Pancreas (tissue), 10 donors: ENCODE results near the gene RAP2C. TPM values are rescaled to one million over a fixed set of nuclear protein-coding genes. Genes with fewer than 3 reads are reported as not detected.

Source experiments
- ATAC-seq, 4 donors: fragments of 200-7000 bp; cut with Tn5 transposase; one replicate each; pipeline versions ENCODE4 v1.8.0 to v1.9.1; 2020; ENCODE audit warnings: mild to moderate bottlenecking in 4 of 4, moderate library complexity in 4 of 4
- DNase-seq, 6 donors: peaks; one replicate each; pipeline ENCODE4 v3.0.0-alpha.2; 2020
- FAIRE-seq: peaks from 2 replicates; lab custom pipeline; 2012; peaks lifted over from hg19 to GRCh38; lab: Jason Lieb, UNC
- H3K27ac ChIP-seq, 4 donors: fragments of 200-600 bp; sonication (generic); 1 replicate in 3 of 4; 2 replicates in 1 of 4; pipeline versions ENCODE4 v1.5.0 to v1.8.0; 2020
- H3K27me3 ChIP-seq, 4 donors: fragments of 200-600 bp; one replicate each; pipeline ENCODE4 v1.8.0; 2021
- H3K36me3 ChIP-seq, 3 donors: fragments of 200-600 bp; sonication (generic) in 1 of 3; one replicate each; pipeline versions ENCODE4 v1.5.0 to v1.8.0; 2020 to 2021
- H3K4me1 ChIP-seq, 3 donors: fragments of 200-600 bp; one replicate each; pipeline ENCODE4 v1.8.0; 2021
- H3K4me3 ChIP-seq, 4 donors: fragments of 200-600 bp; sonication (generic) in 2 of 4; one replicate each; pipeline versions ENCODE4 v1.5.0 to v1.8.0; 2020 to 2021
- H3K9me3 ChIP-seq, 4 donors: fragments of 200-600 bp; one replicate each; pipeline ENCODE4 v1.8.0; 2021
- CTCF ChIP-seq, 4 donors: fragments of 200-600 bp; sonication (generic) in 3 of 4; IDR thresholded peaks; one replicate each; pipeline versions ENCODE4 v1.5.0 to v1.8.0; 2021; ENCODE audit warnings: antibody characterized with exemption in 4 of 4
- WGBS, 2 donors: extraction: QIAGEN DNeasy Blood & Tissue Kit; methylation state at CpG; one replicate each; pipeline ENCODE4 v1.1.7; 2013; 5-methylcytosine and 5-hydroxymethylcytosine counted together
- intact Hi-C, 3 donors: fragments of 100-400 bp; cut with DNase I; formaldehyde crosslinking; loops; one replicate each; pipeline versions ENCODE4 v1.11.1 to v1.14.2; 2022
- polyA plus RNA-seq, 2 donors: library from polyadenylated mRNA; stranded (reverse); fragments of 200-250 nt; gene quantifications; one replicate each; pipeline ENCODE4 v1.2.3, GENCODE V29; 2013
- total RNA-seq, 6 donors: library from RNA; stranded (reverse); fragmentation: NEBNext Ultra II Directional in 4 of 6; extraction: Animal tissue kit (Norgen Biotek cat#: 25700) in 4 of 6; gene quantifications; one replicate each; pipeline versions ENCODE4 v1.2.1 to v1.2.4, GENCODE V29; 2021 to 2023
- donor health status: healthy with polysubstance abuse.
- donor health status: DM: no; HTN: no; CAD: no; lungs with moderate emphysema.
- donor health status: DM: no; HTN: no; CAD: no.
- donor health status: control.
- donor health status: control.
- donor health status: Bipolar disorder and iron deficiency.
- donor health status: DM: yes; HTN: yes; CAD: no.
- donor health status: DM: no; HTN: no; CAD: no.
- donor health status: DM: no; HTN: no; CAD: no.
- donor health status: DM: yes; HTN: yes; CAD: no.

RAP2C gene
- total and polyA plus RNA-seq, 8 donors, result 6.2 to 15.1 (median 8.3) TPM

GRCh38 chrX:132181364-132181763 lies 37.9 kb downstream of the RAP2C start:
- intact Hi-C loops, result no loop called here
- Histone ChIP-seq H3K9me3 (no peaks in the 10 kb centered on the region), H3K4me3 (no peak overlapping the region), H3K36me3 (no peaks in the 10 kb centered on the region), H3K4me1 (no peaks in the 10 kb centered on the region), H3K27me3 (peaks cover 0 to 6% (median 1%) of the 10 kb centered on the region in 4 donors), H3K27ac (no peak overlapping the region)
- TF ChIP-seq CTCF (IDR thresholded peaks at IDR 0.05), result no peak
- DNase-seq (peak in 5 of 6 donors; percentile 5 to 56 (median 47)), ATAC-seq (peak; percentile 42 to 65 (median 61)), FAIRE-seq (no peak)
- WGBS, 2 donors, result 34 to 35% methylated on average over 7 of the region's 7 CpGs

- 22 to 53% methylated on average over 3 of the region's 3 CpGs for WGBS, 2 donors
- no peaks in the 10 kb centered on the region for H3K36me3 ChIP-seq
- H3K27me3 ChIP-seq, result peaks cover 0 to 6% (median 1%) of the 10 kb centered on the region in 4 donors
- H3K9me3 ChIP-seq, result no peaks in the 10 kb centered on the region
- TF ChIP-seq CTCF (IDR thresholded peaks at IDR 0.05), result no peak
- no peak overlapping the region for H3K4me3 ChIP-seq
- H3K27ac ChIP-seq, result no peak overlapping the region
- H3K4me1 ChIP-seq, result no peaks in the 10 kb centered on the region
- ATAC-seq, result peak in 3 of 4 donors; percentile 34 to 45 (median 40)
- no peak for DNase-seq
- no peak for FAIRE-seq
- intact Hi-C loops, result no loop called here
These were observed 38.3 kb downstream of the RAP2C start for GRCh38 chrX:132180929-132181328.

- H3K4me1 ChIP-seq, result no peaks in the 10 kb centered on the region
- H3K36me3 ChIP-seq, result no peaks in the 10 kb centered on the region
- H3K27me3 ChIP-seq, result peaks cover 0 to 12% (median 1%) of the 10 kb centered on the region in 4 donors
- no peaks in the 10 kb centered on the region for H3K9me3 ChIP-seq
- intact Hi-C loops, result no loop called here
- ATAC-seq (no peak), FAIRE-seq (no peak), DNase-seq (no peak)
- TF ChIP-seq CTCF (IDR thresholded peaks at IDR 0.05), result no peak
- H3K27ac ChIP-seq, result no peak overlapping the region
- WGBS, 2 donors, result 35 to 62% methylated on average over 1 of the region's 1 CpG
- H3K4me3 ChIP-seq, result no peak overlapping the region
These were observed 45.6 kb downstream of the RAP2C start for GRCh38 chrX:132173647-132174046.

- H3K9me3 ChIP-seq, result no peaks in the 10 kb centered on the region
- no peak overlapping the region for H3K27ac ChIP-seq
- ATAC-seq (no peak), FAIRE-seq (no peak), DNase-seq (no peak)
- no peak overlapping the region for H3K4me3 ChIP-seq
- H3K36me3 ChIP-seq, result no peaks in the 10 kb centered on the region
- no peaks in the 10 kb centered on the region for H3K4me1 ChIP-seq
- intact Hi-C loops, result no loop called here
- WGBS, 2 donors, result 73 to 90% methylated on average over 3 of the region's 3 CpGs
- no peak for TF ChIP-seq CTCF (IDR thresholded peaks at IDR 0.05)
- H3K27me3 ChIP-seq, result peaks cover 0 to 6% (median under 1%) of the 10 kb centered on the region in 4 donors
These were observed 47.4 kb downstream of the RAP2C start for GRCh38 chrX:132171881-132172280.

GRCh38 chrX:132171478-132171877 lies 47.8 kb downstream of the RAP2C start:
- no peak for ATAC-seq

More at GRCh38 chrX:132171478-132171877, 47.8 kb downstream of the RAP2C start:
- FAIRE-seq, result no peak
- intact Hi-C loops, result no loop called here
- WGBS, 2 donors, result 56 to 77% methylated on average over 3 of the region's 3 CpGs
- no peaks in the 10 kb centered on the region for H3K36me3 ChIP-seq
- no peak for DNase-seq
- peaks cover 0 to 6% (median 0%) of the 10 kb centered on the region in 4 donors for H3K27me3 ChIP-seq
- H3K4me1 ChIP-seq, result no peaks in the 10 kb centered on the region
- TF ChIP-seq CTCF (IDR thresholded peaks at IDR 0.05), result no peak
- no peak overlapping the region for H3K27ac ChIP-seq
- no peaks in the 10 kb centered on the region for H3K9me3 ChIP-seq
- H3K4me3 ChIP-seq, result no peak overlapping the region
